GM19468 (cell line): ENCODE data around the gene HYAL2.

Experiments
- ATAC-seq: cut with Tn5 transposase; IDR thresholded peaks from one replicate; pipeline ENCODE4 v1.9.1; 2021; ENCODE audit warnings: mild to moderate bottlenecking, moderate library complexity, moderate number of reproducible peaks; ENCODE audit not compliant: unreplicated experiment; ENCODE audit errors: extremely low read depth

HYAL2 gene

GRCh38 chr3:50331364-50331907 is 8.9 kb upstream of the HYAL2 start:
- no peak for ATAC-seq

DNA sequence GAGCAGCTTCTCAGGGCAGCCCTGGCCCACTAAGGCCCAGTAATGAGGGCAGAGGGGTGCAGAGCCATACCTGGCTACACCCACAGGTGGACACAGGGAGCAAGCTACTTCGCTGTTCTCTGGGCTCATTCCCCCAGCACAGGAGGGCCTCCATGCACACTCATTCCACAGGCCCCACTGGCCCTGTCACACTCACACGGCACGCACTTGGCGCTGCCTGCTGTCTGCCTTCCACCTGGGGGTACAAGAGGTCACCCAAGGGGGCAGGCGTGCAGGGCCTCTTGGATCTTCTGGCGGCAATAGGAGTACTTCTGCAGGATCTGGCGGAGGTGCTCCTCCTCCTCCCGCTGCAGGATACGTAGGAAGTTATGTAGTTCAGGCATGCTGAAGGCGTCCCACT is 7.8 kb upstream of the HYAL2 start:
- no peak for ATAC-seq

DNA sequence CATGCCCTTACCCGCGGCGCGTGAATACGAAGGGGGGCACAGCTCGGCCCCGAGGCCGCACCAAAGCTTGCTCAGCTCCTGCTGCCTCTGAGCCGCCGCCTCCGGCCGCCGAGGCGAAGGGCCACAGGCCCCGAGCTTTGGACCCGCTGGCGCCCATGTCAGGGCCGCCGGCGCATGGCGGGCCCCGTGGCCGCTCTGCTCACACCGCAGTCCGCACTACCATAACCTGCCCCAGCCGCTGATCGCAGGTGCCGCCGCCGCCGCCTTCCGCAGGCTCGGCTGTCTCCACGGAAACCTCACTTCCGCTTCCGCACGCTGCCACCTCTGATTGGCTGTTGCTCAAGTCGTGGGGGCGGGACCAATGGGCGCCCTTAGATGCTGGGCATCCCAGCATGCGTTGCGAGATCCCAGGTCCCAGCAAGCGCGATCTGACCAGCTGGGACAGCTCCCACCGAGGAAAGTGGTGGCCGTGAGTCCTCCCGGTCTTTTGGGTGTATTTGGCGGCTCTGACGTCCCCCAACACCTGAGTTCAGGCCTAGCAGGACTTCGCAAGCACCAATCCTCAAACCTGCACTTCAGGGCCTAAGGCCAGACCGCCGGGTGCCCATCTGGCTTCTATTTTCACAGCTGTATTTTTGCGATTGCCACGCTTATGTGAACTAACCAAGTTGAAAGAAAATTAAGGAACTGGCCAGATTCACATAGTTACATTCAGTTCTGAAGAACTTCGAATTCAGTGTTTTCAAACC is 5.6 kb upstream of the HYAL2 start, which contains the start of gene TUSC2:
Gene TUSC2, minus strand, starts transcription at position 281 of the 749 bp plus-strand sequence. Its CDS starts 124 bp downstream, at position 157.
- peak; percentile 74 for ATAC-seq

DNA sequence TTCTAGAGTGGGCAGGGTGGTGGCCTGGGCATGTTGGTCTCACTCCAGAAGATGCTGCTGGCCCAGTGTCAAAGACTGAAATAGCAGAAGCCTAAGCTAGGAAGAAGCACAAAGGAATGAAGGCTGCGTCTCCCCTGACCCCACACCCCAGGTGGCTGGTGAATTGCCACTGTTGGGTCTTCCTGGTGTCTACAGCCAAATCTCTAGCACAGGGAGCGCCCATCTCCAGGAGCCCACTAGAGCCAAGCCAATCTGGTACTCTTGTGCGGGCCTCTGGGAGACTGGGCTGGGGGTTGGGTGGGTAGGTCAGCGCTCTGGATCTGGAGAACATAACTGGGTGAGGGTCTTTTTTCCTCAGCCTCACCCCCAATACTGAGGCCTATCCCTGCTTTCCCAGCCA is 4.6 kb upstream of the HYAL2 start:
- no peak for ATAC-seq

DNA sequence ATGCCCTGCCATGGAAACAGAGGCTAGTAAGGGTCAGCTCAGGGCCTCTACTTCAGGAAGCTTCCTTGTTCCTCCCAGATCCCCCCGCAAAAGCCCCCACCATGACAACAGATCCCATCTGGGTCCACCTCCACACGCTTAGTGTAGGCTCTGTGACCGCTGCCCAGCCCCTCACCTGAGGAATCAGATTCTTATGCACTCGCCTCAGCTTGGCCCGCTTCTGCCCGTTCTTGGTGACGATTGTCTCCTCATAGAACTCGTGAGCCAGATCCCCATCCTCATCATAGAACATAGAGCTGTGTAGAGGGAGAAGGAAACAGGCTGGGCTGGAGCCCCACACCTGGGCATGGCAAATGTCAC is 3.6 kb upstream of the HYAL2 start:
- no peak for ATAC-seq

GRCh38 chr3:50325497-50326181 is 3.1 kb upstream of the HYAL2 start:
- ATAC-seq = no peak

- no peak for ATAC-seq
These were observed 2.6 kb upstream of the HYAL2 start for GRCh38 chr3:50325113-50325480.

DNA sequence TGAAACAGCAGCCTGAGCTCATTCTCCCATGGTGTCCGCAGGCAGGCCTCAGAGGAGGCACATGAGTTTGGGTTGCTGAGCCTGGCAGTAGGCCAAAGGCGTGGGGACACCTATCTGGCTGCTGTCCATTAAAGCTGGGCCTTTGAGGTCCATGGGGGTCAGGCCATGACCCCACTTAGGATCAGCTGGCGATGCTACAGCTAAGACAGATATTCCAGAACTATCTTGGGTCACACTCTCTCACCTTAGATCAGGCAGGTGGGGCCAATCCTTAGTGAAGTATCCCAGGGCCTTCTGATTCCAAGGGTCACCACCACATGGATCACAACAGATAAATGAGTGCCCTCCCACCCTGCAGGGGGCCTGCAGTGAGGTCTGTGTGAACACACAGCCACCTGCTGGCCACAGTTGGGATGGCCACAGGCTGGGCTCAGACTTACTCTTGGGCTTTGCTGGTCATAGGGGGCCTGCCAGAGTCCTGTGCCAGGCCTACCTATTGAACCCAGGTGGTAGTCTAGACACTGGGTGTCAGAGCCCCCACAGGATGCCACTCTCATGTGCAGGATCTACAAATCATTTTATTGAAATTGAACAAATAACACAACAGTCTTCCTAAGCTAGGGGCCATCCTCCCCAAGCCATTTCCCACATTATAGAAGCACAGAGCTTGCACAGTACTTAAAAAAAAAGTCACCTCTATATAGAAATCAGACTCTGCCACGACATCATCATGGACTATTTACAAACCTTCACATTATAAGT is 2.0 kb upstream of the HYAL2 start:
- ATAC-seq = no peak

DNA sequence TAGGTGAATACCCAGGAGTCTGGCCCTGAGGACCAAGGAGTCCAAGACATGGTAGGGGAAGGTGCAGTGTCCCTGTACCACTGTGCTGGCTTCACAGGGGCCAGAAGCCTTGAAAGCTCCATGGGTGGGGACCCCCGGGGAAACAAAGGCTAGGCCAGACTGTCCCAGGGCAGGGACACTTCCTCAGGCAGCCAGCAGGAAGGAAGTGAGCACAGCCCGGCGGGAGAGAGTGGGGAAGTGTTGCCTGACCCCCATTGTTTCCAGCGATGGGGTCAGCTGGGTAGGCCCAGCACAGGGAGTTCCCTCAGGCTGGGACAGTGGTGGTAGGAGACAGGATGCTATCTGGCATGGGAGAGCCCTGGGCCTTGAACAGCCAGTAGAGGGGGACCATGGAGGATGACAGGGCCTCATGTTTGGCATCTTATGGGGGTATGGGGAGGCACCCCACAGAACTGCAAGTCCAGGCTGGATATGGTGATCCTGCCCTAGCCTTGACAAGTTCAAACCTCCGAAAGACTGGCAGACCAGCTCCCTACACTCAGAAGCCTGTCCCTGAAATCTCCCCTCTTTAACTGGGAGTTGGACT is 1.2 kb upstream of the HYAL2 start:
- no peak for ATAC-seq

DNA sequence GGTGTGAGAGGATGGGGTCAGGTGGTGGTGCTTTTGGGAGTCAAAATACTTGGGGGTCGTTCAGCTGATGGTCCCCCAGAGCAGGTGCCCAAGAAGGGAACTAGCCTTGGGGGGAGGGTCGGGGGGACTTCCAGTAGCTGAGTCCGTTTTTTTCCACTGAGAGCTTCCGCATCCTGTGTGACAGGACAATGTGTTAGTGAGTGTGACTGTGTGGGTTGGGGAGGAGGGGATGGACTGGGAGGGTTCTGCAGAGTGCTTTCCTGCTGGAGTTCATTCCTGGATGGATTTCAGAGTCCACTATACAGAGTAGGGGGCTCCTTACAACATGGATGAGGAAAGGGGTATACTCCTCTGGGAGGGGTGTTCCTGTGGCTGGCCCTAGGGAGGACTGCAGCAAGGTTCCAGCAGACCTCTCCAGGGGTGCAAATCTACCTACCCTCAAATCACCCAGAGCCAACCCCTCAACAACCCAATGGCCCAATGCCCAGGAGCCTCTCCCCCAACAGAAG is 601 bp upstream of the HYAL2 start:
- ATAC-seq = no peak

DNA sequence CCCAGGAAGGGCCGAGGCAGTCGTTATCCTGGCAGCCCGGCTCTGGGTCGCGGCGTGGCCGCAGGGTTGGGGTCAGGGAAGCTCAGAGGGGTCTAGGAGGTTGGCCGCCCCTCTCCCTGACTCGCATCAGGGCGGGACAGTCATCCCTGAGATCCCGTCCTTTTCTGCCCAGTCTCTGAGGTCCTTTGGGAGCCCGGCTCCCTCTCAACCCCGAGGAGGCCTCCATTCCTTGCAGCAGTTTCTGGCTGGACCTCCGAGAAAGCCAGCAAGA is 495 bp downstream of the HYAL2 start:
- no peak for ATAC-seq

GRCh38 chr3:50321336-50322114 is 1.0 kb downstream of the HYAL2 start:
- peak; percentile 55 for ATAC-seq

GRCh38 chr3:50320853-50321335 is 1.7 kb downstream of the HYAL2 start:
- no peak for ATAC-seq

- no peak for ATAC-seq
These were observed 2.5 kb downstream of the HYAL2 start for GRCh38 chr3:50319894-50320625.

DNA sequence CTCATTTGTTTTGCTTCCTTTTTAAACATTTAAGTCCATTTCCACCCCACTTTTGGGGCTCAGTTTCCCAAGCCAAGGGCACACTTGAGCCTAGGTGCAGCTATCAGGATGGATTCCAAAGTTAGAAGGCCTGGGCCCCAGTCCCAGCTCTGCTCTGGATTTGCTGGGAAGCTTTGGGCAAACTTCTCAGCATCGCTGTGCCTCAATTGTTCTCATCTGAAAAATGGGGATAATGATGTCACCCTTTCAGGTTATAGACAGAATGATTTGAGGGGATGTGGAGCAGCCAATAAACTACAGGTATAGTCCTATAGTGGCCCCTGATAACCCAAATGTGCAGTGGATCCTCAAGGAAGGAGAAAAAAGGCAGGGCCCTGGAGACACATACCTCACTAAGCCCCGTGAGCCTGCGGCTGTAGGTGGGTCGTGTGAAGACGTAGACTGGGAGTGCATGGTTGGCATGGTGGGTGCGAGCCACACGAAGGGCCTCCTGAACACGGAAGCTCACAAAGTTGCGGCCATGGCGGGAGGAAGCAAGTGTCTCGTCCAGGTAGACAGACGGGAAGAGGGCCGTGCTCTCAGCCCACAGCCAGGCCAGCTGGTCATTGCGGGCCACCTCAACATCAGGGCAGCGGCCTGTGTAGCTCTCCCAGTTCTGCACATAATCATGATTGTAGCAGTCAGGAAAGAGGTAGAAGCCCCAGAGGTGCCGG is 3.2 kb downstream of the HYAL2 start:
- ATAC-seq = no peak

- no peak for ATAC-seq
These were observed 3.9 kb downstream of the HYAL2 start for GRCh38 chr3:50318615-50319014.

- no peak for ATAC-seq
These were observed 4.4 kb downstream of the HYAL2 start for GRCh38 chr3:50318163-50318562.

GRCh38 chr3:50317300-50317699 is 5.2 kb downstream of the HYAL2 start:
- ATAC-seq = no peak
